ENCODE measurements around the gene RNF208.
A peak's percentile ranks its signal among the peaks of the same experiment; 100 is the strongest.

RNF208 gene

GRCh38 chr9:137212520-137212919, 9.5 kb downstream of the RNF208 start:
- no peaks in the 10 kb centered on the region for H3K9me3 Mint-ChIP-seq
- H3K4me3 Mint-ChIP-seq, result no peak overlapping the region
- H3K36me3 Mint-ChIP-seq (ENCODE audit: low read depth), result peaks cover 7% of the 10 kb centered on the region
- no peaks in the 10 kb centered on the region for H3K27me3 Mint-ChIP-seq (ENCODE audit: low read depth)
- H3K4me1 Mint-ChIP-seq, result peaks cover 5% of the 10 kb centered on the region
- no peak overlapping the region for H3K27ac Mint-ChIP-seq
- no peak for TF ChIP-seq CTCF (IDR thresholded peaks at IDR 0.05; ENCODE audit: unreplicated experiment in 3 of 3)

- no peak overlapping the region for H3K27ac Mint-ChIP-seq
- no peaks in the 10 kb centered on the region for H3K27me3 Mint-ChIP-seq (ENCODE audit: low read depth)
- TF ChIP-seq CTCF (IDR thresholded peaks at IDR 0.05; ENCODE audit: unreplicated experiment in 3 of 3), result no peak
- peaks cover 2% of the 10 kb centered on the region for H3K4me1 Mint-ChIP-seq
- no peaks in the 10 kb centered on the region for H3K9me3 Mint-ChIP-seq
- H3K4me3 Mint-ChIP-seq, result no peak overlapping the region
- peaks cover 13% of the 10 kb centered on the region for H3K36me3 Mint-ChIP-seq (ENCODE audit: low read depth)
These were observed 10.5 kb downstream of the RNF208 start for GRCh38 chr9:137211532-137211931.

GRCh38 chr9:137206602-137207001, 15.4 kb downstream of the RNF208 start:
- Mint-ChIP-seq H3K9me3 (no peaks in the 10 kb centered on the region), H3K27ac (peak overlapping the region in 2 of 3 experiments; percentile 59 to 79), H3K4me3 (peak overlapping the region; percentile 94 to 96 (median 95)), H3K27me3 (ENCODE audit: low read depth) (peaks cover 4% of the 10 kb centered on the region), H3K4me1 (peaks cover 18% of the 10 kb centered on the region), H3K36me3 (ENCODE audit: low read depth) (peaks cover 9% of the 10 kb centered on the region)
- TF ChIP-seq CTCF (IDR thresholded peaks at IDR 0.05; ENCODE audit: unreplicated experiment in 3 of 3), result no peak

GRCh38 chr9:137205126-137206069, 16.6 kb downstream of the RNF208 start, which contains the start of the genes NDOR1 and TMEM203:
Gene NDOR1 (plus strand): TSS chr9:137205700. CDS start chr9:137205778, 78 bp downstream.
Gene TMEM203 (minus strand): TSS chr9:137205648. CDS start chr9:137205414, 234 bp downstream.
- H3K9me3 Mint-ChIP-seq, result no peaks in the 10 kb centered on the region
- H3K27ac Mint-ChIP-seq, result peak within 1 kb of the TSS; percentile 40 to 82 (median 79)
- peaks cover 4% of the 10 kb centered on the region for H3K27me3 Mint-ChIP-seq (ENCODE audit: low read depth)
- peaks cover 18% of the 10 kb centered on the region for H3K4me1 Mint-ChIP-seq
- H3K36me3 Mint-ChIP-seq (ENCODE audit: low read depth), result peaks cover 9% of the 10 kb centered on the region
- peak within 1 kb of the TSS; percentile 94 to 96 (median 95) for H3K4me3 Mint-ChIP-seq
- no peak for TF ChIP-seq CTCF (IDR thresholded peaks at IDR 0.05; ENCODE audit: unreplicated experiment in 3 of 3)

- Mint-ChIP-seq H3K36me3 (ENCODE audit: low read depth) (peaks cover 9% of the 10 kb centered on the region), H3K4me1 (peaks cover 18% of the 10 kb centered on the region), H3K4me3 (peak overlapping the region; percentile 94 to 96 (median 95)), H3K9me3 (no peaks in the 10 kb centered on the region), H3K27me3 (ENCODE audit: low read depth) (peaks cover 4% of the 10 kb centered on the region), H3K27ac (peak overlapping the region; percentile 40 to 82 (median 50))
- no peak for TF ChIP-seq CTCF (IDR thresholded peaks at IDR 0.05; ENCODE audit: unreplicated experiment in 3 of 3)
These were observed 17.3 kb downstream of the RNF208 start for GRCh38 chr9:137204731-137205125.

Data from nephron (organoid).